GM21619 (cell line): Measurements from ENCODE around the gene EIF1.
"Not testable (repeated sequence)": the region's sequence is repeated elsewhere in the genome, so short reads cannot be mapped to it uniquely, and the experiment has no call there.

Experiments used
- ATAC-seq: cut with Tn5 transposase; IDR thresholded peaks from one replicate; pipeline ENCODE4 v1.9.1; 2021; ENCODE audit not compliant: unreplicated experiment

Gene EIF1

GRCh38 chr17:41697122-41697962 is 8.7 kb downstream of the EIF1 start:
- no peak for ATAC-seq

GRCh38 chr17:41700843-41701242 is 12.2 kb downstream of the EIF1 start:
- ATAC-seq: not testable (repeated sequence)

GRCh38 chr17:41702712-41703111 is 14.0 kb downstream of the EIF1 start:
- ATAC-seq: no peak

GRCh38 chr17:41705271-41705991 is 16.7 kb downstream of the EIF1 start:
- ATAC-seq: no peak

GRCh38 chr17:41707803-41708669 is 19.4 kb downstream of the EIF1 start:
- ATAC-seq: no peak

GRCh38 chr17:41710472-41711090 is 21.9 kb downstream of the EIF1 start:
- ATAC-seq: no peak

GRCh38 chr17:41711669-41712400 is 23.1 kb downstream of the EIF1 start, which contains the start of gene GAST:
TSS of gene GAST (plus strand) at chr17:41712331. CDS start at chr17:41715437, 3,106 bp downstream.
- ATAC-seq: no peak

GRCh38 chr17:41717408-41718286 is 29.0 kb downstream of the EIF1 start:
- no peak for ATAC-seq

GRCh38 chr17:41718287-41718645 is 29.6 kb downstream of the EIF1 start:
- ATAC-seq: no peak

GRCh38 chr17:41722231-41722630 is 33.5 kb downstream of the EIF1 start:
- ATAC-seq: no peak

- ATAC-seq: no peak
Observed at GRCh38 chr17:41723801-41724475, 35.3 kb downstream of the EIF1 start.

- ATAC-seq: no peak
Observed at GRCh38 chr17:41724476-41725050, 35.9 kb downstream of the EIF1 start.

GRCh38 chr17:41725134-41725533 is 36.4 kb downstream of the EIF1 start:
- ATAC-seq: no peak

GRCh38 chr17:41728056-41728455 is 39.4 kb downstream of the EIF1 start:
- no peak for ATAC-seq

- no peak for ATAC-seq
Observed at GRCh38 chr17:41730479-41730878, 41.8 kb downstream of the EIF1 start.

- ATAC-seq: no peak
Observed at GRCh38 chr17:41731836-41732235, 43.2 kb downstream of the EIF1 start.

- ATAC-seq: no peak
Observed at GRCh38 chr17:41733348-41734138, 44.9 kb downstream of the EIF1 start.
